Activated CD4-positive, alpha-beta T cell treated with anti-CD3 and anti-CD28 coated beads, Interleukin-2, amount 50 U/mL, for 1 hour (primary cell): ENCODE results near the gene ZNF227.
"Not testable (repeated sequence)": the region's sequence is repeated elsewhere in the genome, so short reads cannot be mapped to it uniquely, and the experiment has no call there.

ENCODE experiments used
- DNase-seq: peaks from one replicate; pipeline ENCODE4 v3.0.0-alpha.2; 2020

ZNF227 gene

DNA sequence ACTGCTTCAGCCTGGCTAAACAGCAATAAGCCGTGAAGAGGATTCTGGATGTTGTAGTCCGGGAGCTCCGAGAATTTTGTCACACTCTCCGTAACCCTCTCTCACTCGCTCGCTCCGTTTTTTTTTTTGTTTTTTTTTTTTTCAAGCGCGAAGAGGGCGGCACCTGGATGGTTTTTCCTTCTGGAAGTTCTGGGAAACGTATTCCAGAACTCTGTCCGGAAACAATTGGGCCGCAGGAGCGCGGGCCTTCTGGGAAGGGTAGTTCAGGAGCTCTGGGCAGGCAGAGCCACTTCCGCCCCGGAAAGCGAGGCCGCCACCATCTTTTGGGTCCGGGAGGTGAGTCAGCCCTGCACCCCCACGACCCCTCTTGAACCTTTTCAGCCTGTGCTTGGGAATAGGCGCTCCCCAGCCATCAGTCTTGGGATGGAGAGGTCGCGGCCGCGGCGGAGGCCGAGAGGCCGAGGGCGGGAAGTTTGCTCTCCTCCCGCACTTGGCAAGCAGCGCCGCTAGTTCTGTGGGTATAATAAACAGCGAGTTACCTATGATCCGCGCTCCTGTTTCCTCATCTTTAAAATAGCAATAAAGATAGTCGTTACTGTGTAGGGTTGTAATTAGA, at the start of gene ZNF227:
TSS of gene ZNF227 (plus strand) at position 283 of the 616 bp plus-strand sequence. CDS start 5,261 bp downstream, outside the sequence.
- peak; percentile 79 for DNase-seq

DNA sequence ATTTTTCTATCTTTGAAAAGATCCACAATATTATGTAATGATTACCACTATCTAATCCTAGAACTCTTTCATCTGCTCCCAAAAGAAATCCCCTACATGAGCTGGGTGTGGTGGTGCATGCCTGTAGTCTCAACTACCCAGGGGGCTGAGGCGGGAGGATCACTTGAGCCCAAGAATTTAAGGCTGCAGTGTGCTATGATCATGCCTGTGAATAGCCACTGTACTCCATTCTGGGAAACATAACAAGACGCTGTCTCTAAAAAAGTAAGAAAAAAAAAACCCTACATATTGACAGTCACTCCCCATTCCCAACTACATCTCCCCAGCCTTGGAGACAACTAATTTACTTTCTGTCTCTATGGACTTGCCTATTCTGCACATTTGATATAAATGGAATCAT, 48.5 kb upstream of the ZNF227 start:
- no peak for DNase-seq

DNA sequence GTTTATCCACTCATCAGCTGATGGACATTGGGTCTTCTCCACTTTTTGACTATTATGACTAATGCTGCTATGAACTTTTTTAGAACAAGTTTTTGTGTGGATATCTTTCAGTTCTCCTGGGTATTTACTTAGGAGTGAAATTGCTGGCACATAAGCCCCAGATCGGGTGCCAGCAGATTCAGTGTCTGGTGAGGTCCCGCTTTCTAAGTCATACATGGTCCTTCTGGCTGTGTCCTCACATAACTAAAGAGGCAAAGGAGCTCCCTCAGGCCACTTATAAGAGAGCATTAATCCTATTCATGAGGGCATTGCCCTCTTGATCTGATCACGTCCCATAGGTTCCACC, 48.0 kb upstream of the ZNF227 start:
- DNase-seq: no peak

DNA sequence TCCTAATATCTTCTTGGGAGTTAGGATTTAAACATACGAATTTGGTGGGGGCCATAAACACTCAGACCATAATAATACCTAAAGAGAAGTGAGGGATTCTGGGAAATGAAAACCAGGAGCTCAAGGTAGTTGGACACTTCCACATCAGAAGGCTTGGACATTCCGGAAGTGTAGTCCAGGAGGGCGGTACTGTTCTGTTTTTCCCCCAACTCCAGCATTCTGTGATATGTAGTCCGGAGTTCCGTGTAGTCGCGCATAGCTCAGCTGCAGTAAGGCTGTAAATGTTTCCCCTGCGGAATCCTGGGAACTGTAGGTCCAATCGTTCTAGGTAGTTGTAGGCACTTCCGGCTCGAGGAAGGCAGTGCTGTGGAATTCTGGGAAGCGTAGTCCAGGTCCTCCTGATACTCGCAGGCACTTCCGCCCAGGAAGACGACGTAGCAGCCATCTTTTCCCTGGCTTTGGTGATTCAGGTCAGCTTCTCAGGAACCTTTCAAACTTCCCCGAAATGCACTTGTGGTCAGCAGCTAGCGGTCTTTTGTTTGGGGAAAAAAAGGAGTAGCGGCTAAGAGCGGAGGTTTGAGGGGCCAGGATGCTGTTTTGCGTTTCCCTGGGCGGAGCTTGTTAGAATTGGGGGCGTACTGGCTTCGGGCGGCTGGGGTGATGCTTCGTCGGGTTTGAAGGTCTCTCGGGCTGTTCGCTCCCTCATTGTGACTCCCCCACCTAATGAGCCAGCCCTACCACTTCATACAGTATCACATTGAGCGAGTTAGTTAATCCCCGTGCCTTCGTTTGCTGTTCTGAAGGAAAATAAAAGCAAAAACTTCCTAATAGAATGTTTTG, 47.4 kb upstream of the ZNF227 start, which contains the start of gene ZNF226:
TSS of gene ZNF226 (plus strand) at position 428 of the 840 bp plus-strand sequence. CDS start 4,981 bp downstream, outside the sequence.
- DNase-seq: peak; percentile 67

DNA sequence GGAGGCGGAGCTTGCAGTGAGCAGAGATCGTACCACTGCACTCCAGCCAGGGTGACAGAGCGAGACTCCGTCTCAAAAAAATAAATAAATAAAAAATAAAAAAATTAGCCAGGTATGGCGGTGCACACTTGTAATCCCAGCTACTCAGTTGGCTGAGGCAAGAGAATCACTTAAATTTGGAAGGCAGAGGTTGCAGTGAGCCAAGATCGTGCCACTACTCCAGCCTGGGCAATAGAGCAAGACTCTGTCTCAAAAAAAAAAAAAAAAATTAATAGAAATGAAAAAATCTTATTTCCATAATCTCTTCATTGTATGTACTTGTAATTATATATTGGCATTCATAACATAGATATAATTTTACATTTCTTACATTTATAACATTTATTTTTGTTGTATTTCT, 41.7 kb upstream of the ZNF227 start:
- not testable (repeated sequence) for DNase-seq

DNA sequence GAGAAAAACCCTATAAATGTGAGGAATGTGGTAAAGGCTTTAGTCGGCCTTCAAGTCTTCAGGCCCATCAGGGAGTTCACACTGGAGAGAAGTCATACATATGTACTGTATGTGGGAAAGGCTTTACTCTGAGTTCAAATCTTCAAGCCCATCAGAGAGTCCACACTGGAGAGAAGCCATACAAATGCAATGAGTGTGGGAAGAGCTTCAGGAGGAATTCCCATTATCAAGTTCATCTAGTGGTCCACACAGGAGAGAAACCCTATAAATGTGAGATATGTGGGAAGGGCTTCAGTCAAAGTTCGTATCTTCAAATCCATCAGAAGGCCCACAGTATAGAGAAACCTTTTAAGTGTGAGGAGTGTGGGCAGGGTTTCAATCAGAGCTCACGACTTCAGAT, 35.7 kb upstream of the ZNF227 start:
- no peak for DNase-seq

DNA sequence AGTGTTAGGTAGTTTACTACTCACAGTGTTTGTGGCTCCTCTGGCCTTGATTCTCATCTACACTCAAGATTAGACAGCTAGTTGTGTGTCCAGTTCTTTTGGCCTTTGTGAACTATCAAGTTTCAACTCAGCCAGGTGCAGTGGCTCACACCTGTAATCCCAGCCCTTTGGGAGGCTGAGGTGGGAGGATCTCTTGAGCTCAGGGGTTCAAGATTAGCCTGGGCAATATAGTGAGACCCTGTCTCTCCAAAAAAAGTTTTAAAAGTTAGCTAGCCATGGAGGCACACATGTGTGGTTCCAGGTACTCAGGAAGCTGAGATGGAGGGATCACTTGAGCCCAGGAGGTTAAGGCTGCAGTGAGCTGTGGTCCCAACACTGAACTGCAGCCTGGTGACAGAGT, 31.4 kb upstream of the ZNF227 start:
- no peak for DNase-seq

DNA sequence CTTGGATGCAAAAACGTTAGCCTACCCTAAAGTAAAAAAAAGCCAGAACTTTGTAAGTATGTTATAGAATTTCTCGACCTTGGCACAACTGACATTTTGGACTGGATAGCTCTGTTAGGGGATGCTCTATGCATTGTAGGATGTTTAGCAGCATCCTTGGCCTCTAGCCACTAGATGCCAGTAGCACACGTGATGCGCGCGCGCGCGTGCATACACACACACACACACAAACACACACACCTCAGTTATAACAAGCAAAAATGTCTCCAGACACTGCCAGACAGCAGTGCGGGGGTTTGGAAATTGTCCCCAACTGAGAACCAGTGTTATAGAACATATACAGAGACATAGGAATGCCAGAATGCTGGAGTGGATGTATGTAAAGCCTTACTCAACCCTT, 30.2 kb upstream of the ZNF227 start:
- DNase-seq: no peak

DNA sequence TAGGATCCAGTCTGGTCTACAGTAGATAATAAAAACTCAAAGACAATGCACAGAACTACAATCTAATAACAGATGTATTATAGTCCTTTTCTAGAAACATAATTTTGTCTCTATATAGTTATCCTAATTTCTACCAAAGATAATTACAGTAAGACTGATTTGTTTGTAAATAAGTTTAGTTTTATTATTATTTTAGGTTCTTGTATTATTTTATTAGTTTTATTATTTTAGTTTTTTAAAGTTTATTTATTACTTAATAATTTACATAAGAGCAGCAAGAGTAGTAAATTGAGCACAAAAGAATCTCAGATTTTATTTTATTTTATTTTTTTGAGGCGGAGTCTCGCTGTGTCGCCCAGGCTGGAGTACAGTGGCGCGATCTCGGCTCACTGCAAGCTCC, 22.3 kb upstream of the ZNF227 start:
- DNase-seq: no peak

DNA sequence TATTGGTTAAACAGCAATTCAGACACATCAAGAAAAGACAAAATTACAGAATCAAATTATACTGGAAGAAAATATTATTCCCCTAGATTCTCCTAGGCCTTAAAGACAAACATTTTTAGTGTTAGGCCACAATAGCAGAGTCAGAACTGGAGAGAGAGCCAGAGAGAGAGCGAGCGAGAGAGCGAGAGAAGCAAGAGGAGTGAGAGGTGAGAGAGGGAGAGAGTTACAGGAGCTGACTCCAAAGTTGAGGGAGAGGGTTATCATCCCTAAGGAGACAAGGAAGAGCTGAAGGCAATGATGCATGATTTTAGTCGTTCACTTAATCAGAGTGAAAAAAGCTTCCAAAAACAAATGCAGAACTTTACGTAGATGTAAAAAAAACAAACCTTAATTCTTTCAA, 20.2 kb upstream of the ZNF227 start:
- DNase-seq: no peak

DNA sequence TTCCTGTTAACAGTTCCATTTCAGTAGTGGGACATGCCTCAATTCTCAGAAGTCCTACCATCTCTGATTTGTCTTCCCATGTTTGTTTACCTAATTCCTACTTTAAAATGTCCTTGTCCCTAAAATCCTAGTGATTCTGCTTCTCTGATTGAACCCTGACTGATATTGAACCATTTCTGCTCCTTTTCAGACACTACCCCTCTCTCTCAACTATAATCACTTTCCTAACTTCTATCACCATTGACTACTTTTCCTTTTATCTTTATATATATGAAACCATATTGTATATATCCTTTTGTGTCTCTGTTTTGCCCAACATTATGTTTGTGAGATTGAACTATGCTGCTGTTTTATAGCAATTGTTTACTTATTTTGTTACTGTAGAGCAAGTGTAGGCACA, 15.6 kb upstream of the ZNF227 start:
- no peak for DNase-seq

DNA sequence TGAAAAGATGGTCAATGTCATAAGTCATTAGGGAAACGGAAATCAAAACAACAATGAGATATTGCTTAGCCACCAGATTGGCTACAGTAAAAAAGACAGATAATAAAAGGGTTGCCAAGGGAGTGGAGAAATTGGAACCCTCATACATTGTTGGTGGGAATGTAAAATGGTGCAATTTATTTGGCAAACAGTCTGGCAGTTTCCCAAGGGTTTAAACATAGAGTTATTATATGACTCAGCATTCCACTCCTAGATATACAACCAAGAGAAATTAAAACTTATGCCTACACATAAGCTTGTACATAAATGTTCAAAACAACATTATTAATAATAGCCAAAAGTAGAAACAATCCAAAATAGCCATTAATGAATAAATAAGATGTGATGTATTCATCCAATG, 9.9 kb upstream of the ZNF227 start:
- no peak for DNase-seq

DNA sequence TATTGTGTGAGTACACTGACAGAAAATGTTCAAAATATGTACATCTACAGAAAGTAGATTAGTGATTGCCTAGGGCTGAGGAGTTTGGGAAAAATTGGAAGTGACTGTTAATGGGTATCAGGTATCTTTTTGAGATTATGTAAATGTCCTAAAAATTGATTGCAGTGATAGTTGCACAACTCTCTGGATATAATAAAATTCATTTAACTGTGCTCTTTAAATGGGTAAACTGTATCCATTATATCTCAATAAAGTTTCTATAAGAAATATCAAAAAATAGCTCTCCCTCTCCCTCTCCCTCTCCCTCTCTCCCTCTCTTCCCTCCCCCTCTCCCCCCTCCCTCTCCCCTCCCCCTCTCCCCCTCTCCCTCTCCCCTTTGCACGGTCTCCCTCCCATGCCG, 9.4 kb upstream of the ZNF227 start:
- DNase-seq: no peak

DNA sequence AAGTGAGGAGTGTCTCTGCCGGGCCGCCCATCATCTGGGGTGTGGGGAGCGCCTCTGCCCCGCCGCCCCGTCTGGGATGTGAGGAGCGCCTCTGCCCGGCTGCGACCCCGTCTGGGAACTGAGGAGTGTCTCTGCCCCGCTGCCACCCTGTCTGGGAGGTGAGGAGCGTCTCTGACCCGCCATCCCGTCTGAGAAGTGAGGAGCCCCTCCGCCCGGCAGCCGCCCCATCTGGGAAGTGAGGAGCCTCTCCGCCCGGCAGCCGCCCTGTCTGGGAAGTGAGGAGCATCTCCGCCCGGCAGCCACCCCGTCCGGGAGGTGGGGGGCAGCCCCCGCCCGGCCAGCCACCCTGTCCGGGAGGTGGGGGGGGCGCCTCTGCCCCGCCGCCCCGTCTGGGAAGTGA, 8.5 kb upstream of the ZNF227 start:
- DNase-seq: not testable (repeated sequence)

DNA sequence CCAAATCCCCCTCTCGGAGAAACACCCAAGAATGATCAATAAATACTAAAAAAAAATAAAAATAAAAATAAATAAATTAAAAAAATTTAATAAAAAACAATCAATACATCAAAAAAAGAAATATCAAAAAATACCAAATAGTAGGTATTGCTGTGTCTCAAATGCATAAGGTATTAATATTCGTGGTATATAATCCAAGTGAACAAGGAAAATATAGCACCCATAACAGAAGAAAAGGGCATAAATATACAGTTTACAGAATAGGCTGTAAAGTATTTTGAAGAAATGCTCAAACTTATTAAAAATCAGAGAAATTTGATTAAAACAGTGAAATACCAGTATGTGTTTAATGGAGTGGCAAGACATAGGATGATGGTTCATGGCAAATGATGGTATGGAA, 7.6 kb upstream of the ZNF227 start:
- DNase-seq: no peak

DNA sequence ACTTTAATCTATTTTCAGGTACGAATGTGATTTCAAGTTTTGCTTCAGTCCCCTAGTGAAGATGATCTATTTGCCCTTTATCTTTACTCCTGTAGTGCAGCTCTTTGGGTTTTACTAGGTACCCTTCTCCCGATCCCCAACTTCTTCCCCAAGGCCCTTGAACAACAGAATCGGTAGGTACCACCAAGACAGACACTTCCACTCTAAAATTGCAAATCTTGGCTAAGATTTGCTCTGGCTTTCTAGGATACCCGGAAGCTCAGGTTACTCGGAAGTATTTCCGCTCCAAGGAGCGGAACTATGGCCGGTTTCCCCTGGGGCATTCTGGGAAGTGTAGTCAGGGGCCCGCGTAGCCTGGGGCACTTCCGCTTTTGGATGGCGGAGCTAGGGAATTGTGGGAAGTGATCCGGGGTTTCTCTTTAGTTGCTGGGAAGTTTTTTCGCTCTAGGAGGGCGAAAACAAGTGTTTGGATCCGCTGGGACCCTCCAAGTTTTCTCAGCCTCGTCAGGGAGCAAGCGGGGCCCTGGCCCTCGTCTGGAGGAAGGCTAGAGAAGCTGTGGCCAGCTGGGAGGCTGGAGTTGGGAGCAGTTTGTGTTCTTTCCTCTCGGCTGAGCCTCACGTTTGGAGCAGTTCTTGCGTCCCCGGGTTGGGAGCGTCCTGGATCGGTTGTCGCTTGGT, 5.1 kb upstream of the ZNF227 start:
- DNase-seq: peak; percentile 68

DNA sequence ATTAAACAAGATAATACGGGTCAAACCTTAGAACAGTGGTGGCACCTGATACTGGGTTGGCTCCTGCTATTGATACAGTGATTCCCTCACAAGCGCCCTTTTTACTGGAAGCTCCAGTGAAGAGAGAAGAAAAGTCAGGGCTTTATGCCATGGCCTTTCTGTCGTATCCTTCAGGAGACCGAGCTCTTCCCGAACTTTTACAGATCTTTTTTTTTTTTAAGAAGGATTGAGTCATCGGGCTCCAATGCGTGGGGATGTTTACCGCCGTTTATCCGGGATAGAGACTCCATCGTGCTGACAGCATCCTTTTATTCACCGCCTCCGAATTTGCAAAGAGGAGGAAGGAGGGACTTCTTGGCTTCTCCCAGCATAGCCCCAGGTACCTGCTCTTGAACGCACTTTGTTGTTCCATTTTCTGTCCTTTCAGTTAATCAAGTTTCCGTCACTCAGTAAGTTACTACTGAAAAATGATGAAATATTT, 574 bp downstream of the ZNF227 start:
- no peak for DNase-seq

DNA sequence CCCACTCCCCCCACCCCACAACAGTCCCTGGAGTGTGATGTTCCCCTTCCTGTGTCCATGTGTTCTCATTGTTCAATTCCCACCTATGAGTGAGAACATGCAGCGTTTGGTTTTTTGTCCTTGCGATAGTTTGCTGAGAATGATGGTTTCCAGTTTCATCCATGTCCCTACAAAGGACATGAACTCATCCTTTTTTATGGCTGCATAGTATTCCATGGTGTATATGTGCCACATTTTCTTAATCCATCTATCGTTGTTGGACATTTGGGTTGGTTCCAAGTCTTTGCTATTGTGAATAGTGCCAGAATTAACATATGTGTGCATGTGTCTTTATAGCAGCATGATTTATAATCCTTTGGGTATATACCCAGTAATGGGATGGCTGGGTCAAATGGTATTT, 7.6 kb downstream of the ZNF227 start:
- not testable (repeated sequence) for DNase-seq

DNA sequence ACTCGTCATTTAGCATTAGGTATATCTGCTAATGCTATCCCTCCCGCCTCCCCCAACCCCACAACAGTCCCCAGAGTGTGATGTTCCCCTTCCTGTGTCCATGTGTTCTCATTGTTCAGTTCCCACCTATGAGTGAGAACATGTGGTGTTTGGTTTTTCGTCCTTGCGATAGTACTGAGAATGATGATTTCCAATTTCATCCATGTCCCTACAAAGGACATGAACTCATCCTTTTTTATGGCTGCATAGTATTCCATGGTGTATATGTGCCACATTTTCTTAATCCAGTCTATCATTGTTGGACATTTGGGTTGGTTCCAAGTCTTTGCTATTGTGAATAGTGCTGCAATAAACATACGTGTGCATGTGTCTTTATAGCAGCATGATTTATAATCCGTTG, 8.4 kb downstream of the ZNF227 start:
- DNase-seq: not testable (repeated sequence)

DNA sequence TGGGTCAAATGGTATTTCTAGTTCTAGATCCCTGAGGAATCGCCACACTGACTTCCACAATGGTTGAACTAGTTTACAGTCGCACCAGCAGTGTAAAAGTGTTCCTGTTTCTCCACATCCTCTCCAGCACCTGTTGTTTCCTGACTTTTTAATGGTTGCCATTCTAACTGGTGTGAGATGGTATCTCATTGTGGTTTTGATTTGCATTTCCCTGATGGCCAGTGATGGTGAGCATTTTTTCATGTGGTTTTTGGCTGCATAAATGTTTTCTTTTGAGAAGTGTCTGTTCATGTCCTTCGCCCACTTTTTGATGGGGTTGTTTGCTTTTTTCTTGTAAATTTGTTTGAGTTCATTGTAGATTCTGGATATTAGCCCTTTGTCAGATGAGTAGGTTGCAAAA, 9.0 kb downstream of the ZNF227 start:
- DNase-seq: not testable (repeated sequence)

DNA sequence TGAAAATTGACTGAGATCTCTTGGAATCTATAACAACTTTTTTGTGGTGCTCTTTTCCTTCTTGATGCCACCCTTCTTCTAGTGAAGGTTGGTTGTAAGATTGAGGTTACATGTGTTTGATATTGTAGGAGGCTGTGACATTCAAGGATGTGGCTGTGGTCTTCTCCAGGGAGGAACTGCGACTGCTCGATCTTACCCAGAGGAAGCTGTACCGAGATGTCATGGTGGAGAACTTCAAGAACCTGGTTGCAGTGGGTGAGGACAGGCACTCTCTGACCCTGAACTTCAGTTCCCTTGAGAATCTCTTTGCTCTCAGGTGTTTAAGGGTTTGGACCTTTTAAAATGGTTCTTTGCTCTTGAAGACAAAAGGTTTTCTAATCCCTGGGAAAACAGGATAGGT, 16.0 kb downstream of the ZNF227 start:
- DNase-seq: no peak

DNA sequence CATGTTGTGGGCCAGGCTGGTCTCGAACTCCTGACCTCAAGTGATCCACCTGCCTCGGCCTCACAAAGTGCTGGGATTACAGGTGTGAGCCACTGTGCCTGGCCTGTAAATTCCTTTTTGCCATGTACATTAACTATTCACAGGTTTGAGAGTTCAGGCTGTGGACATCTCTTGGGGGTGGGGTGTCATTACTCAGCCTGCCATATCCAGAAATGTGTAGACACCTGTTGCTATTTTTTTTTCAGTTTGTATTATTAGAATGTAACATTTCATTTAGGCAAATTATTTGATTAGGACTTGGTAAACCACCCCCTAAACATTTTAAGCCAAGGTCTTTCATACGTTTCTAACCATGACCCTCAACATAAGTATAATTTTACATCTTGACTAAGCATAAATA, 20.5 kb downstream of the ZNF227 start:
- DNase-seq: no peak

DNA sequence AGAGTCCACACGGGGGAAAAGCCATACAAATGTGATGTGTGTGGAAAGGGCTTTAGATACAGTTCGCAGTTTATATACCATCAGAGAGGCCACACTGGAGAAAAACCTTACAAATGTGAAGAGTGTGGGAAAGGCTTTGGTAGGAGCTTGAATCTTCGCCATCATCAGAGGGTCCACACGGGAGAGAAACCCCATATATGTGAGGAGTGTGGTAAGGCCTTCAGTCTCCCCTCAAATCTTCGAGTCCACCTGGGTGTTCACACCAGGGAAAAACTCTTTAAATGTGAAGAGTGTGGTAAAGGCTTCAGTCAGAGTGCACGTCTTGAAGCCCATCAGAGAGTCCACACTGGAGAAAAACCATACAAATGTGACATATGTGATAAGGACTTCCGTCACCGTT, 24.1 kb downstream of the ZNF227 start:
- no peak for DNase-seq

DNA sequence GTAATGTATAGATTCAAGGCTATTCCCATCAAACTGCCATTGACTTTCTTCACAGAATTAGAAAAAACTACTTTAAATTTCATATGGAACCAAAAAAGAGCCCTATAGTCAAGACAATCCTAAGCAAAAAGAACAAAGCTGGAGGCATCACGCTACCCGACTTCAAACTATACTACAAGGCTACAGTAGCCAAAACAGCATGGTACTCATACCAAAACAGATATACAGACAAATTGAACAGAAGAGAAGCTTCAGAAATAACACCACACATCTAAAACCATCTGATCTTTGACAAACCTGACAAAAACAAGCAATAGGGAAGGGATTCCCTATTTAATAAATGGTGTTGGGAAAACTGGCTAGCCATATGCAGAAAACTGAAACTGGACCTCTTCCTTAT, 40.0 kb downstream of the ZNF227 start:
- not testable (repeated sequence) for DNase-seq
